Measurements from ENCODE around the gene TEX54. TPM values are rescaled to one million over a fixed set of nuclear protein-coding genes. Genes with fewer than 3 reads are reported as not detected.
A peak's percentile ranks its signal among the peaks of the same experiment; 100 is the strongest.

TEX54 gene
- total RNA-seq, 2 donors from 2014 or later = 0.70 TPM; not detected in 1

DNA sequence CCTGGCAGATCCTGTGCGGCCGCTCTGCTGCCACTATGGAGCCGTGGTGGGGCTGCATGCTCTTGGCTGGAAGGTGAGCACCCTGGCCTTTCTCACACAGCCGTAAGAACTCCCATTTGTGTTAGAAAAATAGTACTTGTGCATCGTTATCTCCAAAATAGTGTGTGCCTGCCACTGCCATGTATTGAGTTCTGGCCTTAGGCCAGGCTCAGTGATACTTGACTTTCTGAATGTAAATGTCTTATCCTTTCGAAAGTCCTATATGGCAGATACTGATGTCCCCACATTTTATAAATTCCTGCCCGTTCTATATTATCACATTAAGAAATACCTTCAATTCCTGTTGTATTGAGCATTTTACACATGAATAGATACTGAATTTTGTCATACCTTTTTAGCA lies 49.9 kb downstream of the TEX54 start:
- Mint-ChIP-seq H3K27ac (peak overlapping the region in 1 of 2 donors; percentile 14), H3K9me3 (no peaks in the 10 kb centered on the region), H3K36me3 (peaks cover 11 to 23% of the 10 kb centered on the region in 2 donors)
- ATAC-seq (no peak), DNase-seq (ENCODE audit: low spot score in 2 of 2) (no peak)

Other genes starting within 250 kb of the TEX54 start
- 10 to 100 TPM; 31.8 to 34.9 TPM for gene TUT1, start 241.3 kb downstream of the TEX54 start, total RNA-seq
- gene MTA2, start 231.0 kb downstream of the TEX54 start, total RNA-seq = 100 to 1,000 TPM; 180 to 259 TPM
- gene EML3, start 220.1 kb downstream of the TEX54 start, total RNA-seq = 100 to 1,000 TPM; 104 to 141 TPM
- gene ROM1, start 219.6 kb downstream of the TEX54 start, total RNA-seq = 1 to 10 TPM; 1.1 to 1.9 TPM
- 10 to 100 TPM; 69.6 to 79.5 TPM for gene B3GAT3, start 210.9 kb downstream of the TEX54 start, total RNA-seq
- gene GANAB, start 186.2 kb downstream of the TEX54 start, total RNA-seq = 100 to 1,000 TPM; 187 to 241 TPM
- 10 to 100 TPM; 11.8 to 32.5 TPM for gene INTS5, start 179.5 kb downstream of the TEX54 start, total RNA-seq
- gene C11orf98, start 167.6 kb downstream of the TEX54 start, total RNA-seq = 100 to 1,000 TPM in 1 of 2 donors, 10 to 100 TPM in 1; 62.0 to 103 TPM
- gene CSKMT, start 167.5 kb downstream of the TEX54 start, total RNA-seq = 10 to 100 TPM; 20.7 to 34.4 TPM
- 1 to 10 TPM in 1 of 2 donors, under 1 TPM in 1; 0.87 to 4.7 TPM for gene UQCC3, start 161.2 kb downstream of the TEX54 start, total RNA-seq
- gene LBHD1, start 160.6 kb downstream of the TEX54 start, total RNA-seq = 10 to 100 TPM; 16.6 to 24.3 TPM
- 100 to 1,000 TPM in 1 of 2 donors, 10 to 100 TPM in 1; 97.2 to 129 TPM for gene UBXN1, start 153.8 kb downstream of the TEX54 start, total RNA-seq
- gene LRRN4CL, start 143.3 kb downstream of the TEX54 start, total RNA-seq = under 1 TPM; 0.48 to 0.49 TPM
- gene BSCL2, start 125.4 kb downstream of the TEX54 start, total RNA-seq = 10 to 100 TPM; 28.8 to 42.6 TPM
- gene GNG3, start 125.2 kb downstream of the TEX54 start, total RNA-seq = not detected
- 10 to 100 TPM; 54.4 to 63.2 TPM for gene HNRNPUL2, start 105.4 kb downstream of the TEX54 start, total RNA-seq
- gene TTC9C, start 104.4 kb downstream of the TEX54 start, total RNA-seq = 10 to 100 TPM; 55.6 to 68.9 TPM
- 10 to 100 TPM in 1 of 2 donors, 1 to 10 TPM in 1; 7.8 to 23.9 TPM for gene ZBTB3, start 78.7 kb downstream of the TEX54 start, total RNA-seq
- gene POLR2G, start 71.3 kb downstream of the TEX54 start, total RNA-seq = 100 to 1,000 TPM; 116 to 172 TPM
- gene TAF6L, start 61.4 kb downstream of the TEX54 start, total RNA-seq = 10 to 100 TPM; 16.7 to 32.2 TPM
- 10 to 100 TPM; 19.5 to 20.9 TPM for gene TMEM179B, start 45.4 kb downstream of the TEX54 start, total RNA-seq
- gene TMEM223, start 40.8 kb downstream of the TEX54 start, total RNA-seq = 10 to 100 TPM in 1 of 2 donors, 1 to 10 TPM in 1; 8.9 to 11.3 TPM
- 100 to 1,000 TPM; 104 to 132 TPM for gene NXF1, start 27.4 kb downstream of the TEX54 start, total RNA-seq
- gene STX5, start 790 bp downstream of the TEX54 start, total RNA-seq = 10 to 100 TPM; 23.0 to 61.3 TPM
- gene WDR74, start 6.7 kb upstream of the TEX54 start, total RNA-seq = 100 to 1,000 TPM in 1 of 2 donors, 10 to 100 TPM in 1; 87.2 to 105 TPM
- 100 to 1,000 TPM; 295 to 308 TPM for gene SLC3A2, start 48.1 kb upstream of the TEX54 start, total RNA-seq
- not detected for gene CHRM1, start 88.5 kb upstream of the TEX54 start, total RNA-seq
- not detected for gene SLC22A6, start 152.1 kb upstream of the TEX54 start, total RNA-seq
- not detected for gene SLC22A8, start 183.0 kb upstream of the TEX54 start, total RNA-seq